BJ (cell line): Measurements from ENCODE around the gene LINGO1. TPM values are rescaled to one million over a fixed set of nuclear protein-coding genes. Genes with fewer than 3 reads are reported as not detected.

ENCODE experiments used
- CTCF ChIA-PET: fragments of 350-600 bp; formaldehyde crosslinking; extraction: SDS; loops from one replicate; lab custom pipeline; 2021; ENCODE audit warnings: antibody characterized with exemption, inconsistent platforms; lab: Yijun Ruan, JAX
- POLR2A ChIA-PET: fragments of 300-600 bp; sonication (Branson Sonifier 250); formaldehyde crosslinking; extraction: SDS; loops from one replicate; lab custom pipeline; 2021; ENCODE audit warnings: antibody characterized with exemption; lab: Charles Lee
- DNase-seq: peaks from one replicate; pipeline ENCODE4 v3.0.0-alpha.2; 2011; ENCODE audit warnings: low read depth
- H3K27me3 ChIP-seq: 2 replicates; pipeline ENCODE4 v1.6.0; 2011; ENCODE audit warnings: low read length; ENCODE audit not compliant: control insufficient read depth, insufficient read depth
- H3K36me3 ChIP-seq: 2 replicates; pipeline ENCODE4 v1.5.1; 2011; ENCODE audit warnings: low read length; ENCODE audit not compliant: control insufficient read depth, insufficient read depth
- H3K4me3 ChIP-seq: 2 replicates; pipeline ENCODE4 v1.5.1; 2011; ENCODE audit warnings: low read depth, mild to moderate bottlenecking, control low read depth, low read length
- CTCF ChIP-seq: IDR thresholded peaks from 2 replicates; pipeline ENCODE4 v1.5.1; 2011; ENCODE audit warnings: low read depth, mild to moderate bottlenecking, control low read depth, inconsistent platforms, low read length, moderate library complexity; ENCODE audit not compliant: insufficient read depth
- polyA plus RNA-seq: library from polyadenylated mRNA; depleted of rRNA; stranded (reverse); fragments of >200 nt; gene quantifications from 2 replicates; pipeline ENCODE4 v1.2.3, GENCODE V29; 2011

LINGO1 gene
- polyA plus RNA-seq, 1 experiment, result not detected

GRCh38 chr15:77614251-77614806 lies 18.4 kb downstream of the LINGO1 start:
- no peak for TF ChIP-seq CTCF
- CTCF ChIA-PET, result interaction anchor here (1.4 kb wide), 1 partner anchor 20 kb away, joined by 3 read pairs; no protein-coding TSS in a partner anchor
- Histone ChIP-seq H3K36me3 (no peaks in the 10 kb centered on the region), H3K27me3 (peaks cover 2% of the 10 kb centered on the region), H3K4me3 (no peak overlapping the region)
- POLR2A ChIA-PET, result no interaction called here
- no peak for DNase-seq

DNA sequence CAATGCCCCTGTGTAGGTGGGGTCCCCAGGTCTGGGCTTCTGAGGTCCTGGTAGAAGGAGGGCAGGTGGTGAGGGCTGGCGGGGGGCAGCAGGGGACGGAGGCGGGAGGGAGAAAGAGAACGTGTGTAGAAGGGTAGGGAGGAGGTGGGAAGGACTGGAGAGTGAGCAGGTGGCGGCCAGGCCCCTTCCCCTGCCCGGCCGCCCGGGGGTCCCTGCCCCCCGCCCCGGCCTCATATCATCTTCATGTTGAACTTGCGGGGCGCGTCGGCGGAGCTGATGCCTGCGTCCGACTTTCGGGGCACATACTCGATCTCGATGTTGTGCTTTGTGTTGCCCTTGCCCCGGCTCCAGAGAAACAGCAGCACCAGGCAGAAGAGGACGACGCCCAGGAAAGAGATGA lies 18.9 kb downstream of the LINGO1 start:
- no peak for TF ChIP-seq CTCF
- Histone ChIP-seq H3K4me3 (no peak overlapping the region), H3K27me3 (peaks cover 2% of the 10 kb centered on the region), H3K36me3 (no peaks in the 10 kb centered on the region)
- DNase-seq, result no peak
- POLR2A ChIA-PET, result no interaction called here
- CTCF ChIA-PET, result no interaction called here

DNA sequence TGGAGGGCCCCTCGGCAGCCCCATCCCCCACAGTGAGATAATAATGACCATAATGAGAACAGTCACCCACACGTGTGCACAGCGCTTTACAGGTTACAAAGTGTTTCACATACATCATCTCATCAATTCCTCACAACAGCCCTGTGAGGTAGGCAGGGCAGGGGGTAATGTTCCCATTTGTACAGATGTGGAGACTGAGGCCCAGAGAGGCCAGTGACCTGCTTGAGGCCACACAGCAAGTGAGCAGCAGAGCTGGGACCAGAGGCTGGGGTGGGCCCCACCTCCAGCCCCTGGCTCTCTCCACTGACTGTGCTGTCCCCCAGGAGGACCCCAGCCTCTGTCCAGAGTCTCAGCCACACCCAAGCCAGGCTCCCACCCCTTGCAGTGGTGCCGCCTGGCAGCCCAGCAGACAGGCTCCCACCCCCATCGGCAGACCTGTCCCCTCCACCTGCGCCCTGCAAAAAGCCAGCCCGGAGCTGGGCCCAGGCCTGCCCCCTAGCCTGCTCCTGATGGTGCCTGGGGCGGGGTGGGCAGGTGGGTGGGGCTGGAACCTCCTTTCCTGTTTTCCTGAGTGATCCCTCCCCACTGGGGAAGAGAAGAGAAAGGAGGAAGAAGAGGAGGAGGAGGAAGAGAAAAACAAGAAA lies 19.6 kb downstream of the LINGO1 start:
- ChIA-PET CTCF (no interaction called here), POLR2A (no interaction called here)
- Histone ChIP-seq H3K4me3 (no peak overlapping the region), H3K36me3 (no peaks in the 10 kb centered on the region), H3K27me3 (peaks cover 2% of the 10 kb centered on the region)
- TF ChIP-seq CTCF, result no peak
- no peak for DNase-seq

DNA sequence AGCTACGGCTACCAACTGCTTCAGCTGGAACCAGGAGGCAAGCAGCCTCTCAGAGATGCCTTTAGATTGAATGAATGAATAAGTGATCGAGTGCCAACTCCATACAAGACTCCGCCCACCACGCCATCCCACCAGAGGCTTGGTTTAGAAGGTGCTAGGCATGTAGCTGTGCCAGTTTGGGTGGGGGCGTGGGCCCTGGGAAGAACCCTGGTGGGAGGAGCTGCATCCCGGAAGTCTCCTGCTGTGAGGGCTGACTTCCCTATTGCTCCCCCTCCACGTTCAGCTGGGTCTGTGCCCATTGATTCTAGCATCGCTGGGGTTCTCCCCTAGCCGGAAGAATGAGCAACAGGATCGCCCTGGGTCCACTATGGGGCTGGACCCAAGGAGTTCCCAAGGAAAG lies 20.9 kb downstream of the LINGO1 start:
- ChIA-PET CTCF (interaction anchor here (0.8 to 1.8 kb wide), 2 partner anchors 22 to 30 kb away, joined by 3 to 7 read pairs; no protein-coding TSS in a partner anchor), POLR2A (no interaction called here)
- H3K27me3 ChIP-seq, result peaks cover 2% of the 10 kb centered on the region
- H3K36me3 ChIP-seq, result no peaks in the 10 kb centered on the region
- no peak for DNase-seq
- H3K4me3 ChIP-seq, result no peak overlapping the region
- TF ChIP-seq CTCF, result no peak

DNA sequence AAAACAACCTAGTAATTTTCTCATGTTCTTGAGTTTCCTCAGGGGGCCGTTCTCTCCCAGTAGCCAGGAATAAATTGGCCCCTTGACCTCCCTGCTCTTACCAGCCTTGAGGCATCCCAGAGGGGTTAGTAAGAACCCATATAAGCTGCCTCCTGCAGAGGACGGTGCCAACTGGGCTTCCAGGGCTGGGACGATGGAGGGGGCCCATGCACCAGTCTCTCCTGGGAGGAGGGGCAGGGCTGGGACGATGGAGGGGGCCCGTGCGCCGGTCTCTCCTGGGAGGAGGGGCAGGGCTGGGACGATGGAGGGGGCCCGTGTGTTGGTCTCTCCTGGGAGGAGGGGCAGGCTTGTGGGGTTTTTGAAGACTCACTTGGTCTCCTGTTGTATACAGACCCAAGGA lies 22.0 kb downstream of the LINGO1 start:
- no peak for TF ChIP-seq CTCF
- Histone ChIP-seq H3K27me3 (peaks cover 2% of the 10 kb centered on the region), H3K36me3 (no peaks in the 10 kb centered on the region), H3K4me3 (no peak overlapping the region)
- CTCF ChIA-PET, result interaction anchor here (1.1 to 1.8 kb wide), 2 partner anchors 23 to 210 kb away, joined by 3 to 7 read pairs; no protein-coding TSS in a partner anchor
- POLR2A ChIA-PET, result no interaction called here
- DNase-seq, result no peak
